Left lung (tissue), 10 donors: ENCODE measurements around the gene CRYL1. TPM values are rescaled to one million over a fixed set of nuclear protein-coding genes. Genes with fewer than 3 reads are reported as not detected.

Experiments used
- ATAC-seq: fragments of 200-7000 bp; cut with Tn5 transposase; one replicate; pipeline ENCODE4 v1.9.1; 2020; ENCODE audit warnings: moderate library complexity
- DNase-seq, 4 donors: peaks; one replicate each; pipeline ENCODE4 v3.0.0-alpha.2; 2013 to 2020
- H3K27ac ChIP-seq, 2 donors: fragments of 200-600 bp; sonication (generic) in 1 of 2; one replicate each; pipeline versions ENCODE4 v1.5.0 to v1.8.0; 2020 to 2021
- H3K27me3 ChIP-seq, 2 donors: fragments of 200-600 bp; sonication (generic) in 1 of 2; one replicate each; pipeline versions ENCODE4 v1.5.0 to v1.8.0; 2020 to 2021
- H3K36me3 ChIP-seq, 2 donors: fragments of 200-600 bp; sonication (generic) in 1 of 2; one replicate each; pipeline versions ENCODE4 v1.5.0 to v1.8.0; 2020 to 2021
- H3K4me1 ChIP-seq, 2 donors: fragments of 200-600 bp; one replicate each; pipeline ENCODE4 v1.8.0; 2021
- H3K4me3 ChIP-seq, 2 donors: fragments of 200-600 bp; sonication (generic) in 1 of 2; one replicate each; pipeline versions ENCODE4 v1.5.0 to v1.8.0; 2020 to 2021; ENCODE audit warnings: mild to moderate bottlenecking in 1 of 2
- H3K9me3 ChIP-seq, 2 donors: fragments of 200-600 bp; sonication (generic) in 1 of 2; one replicate each; pipeline versions ENCODE4 v1.5.0 to v1.8.0; 2020 to 2021
- intact Hi-C, 2 donors: fragments of 100-400 bp; cut with DNase I; formaldehyde crosslinking; loops; one replicate each; pipeline versions ENCODE4 v1.11.2 to v1.14.2; 2022
- polyA plus RNA-seq, 6 donors: library from polyadenylated mRNA; unstranded; fragments of 120-200 nt; gene quantifications; one replicate each; pipeline ENCODE4 v1.2.1, GENCODE V29; 2013; ENCODE audit not compliant: insufficient read length in 6 of 6
- total RNA-seq, 2 donors: library from RNA; stranded (reverse); fragmentation: NEBNext Ultra II Directional; extraction: Animal tissue kit (Norgen Biotek cat#: 25700); gene quantifications; one replicate each; pipeline ENCODE4 v1.2.1, GENCODE V29; 2021
- TF ChIP-seq, protein P1 (sequence below), 2 donors: fragments of 200-600 bp; sonication (generic) in 1 of 2; IDR thresholded peaks; one replicate each; pipeline versions ENCODE4 v1.5.0 to v1.8.0; 2021; ENCODE audit warnings: antibody characterized with exemption in 2 of 2
- donor health status: DM: no; HTN: yes; CAD: no.
- donor health status: DM: no; HTN: no; CAD: no.

The CRYL1 gene
- total and polyA plus RNA-seq, 8 donors: 15.5 to 31.8 (median 24.6) TPM

DNA sequence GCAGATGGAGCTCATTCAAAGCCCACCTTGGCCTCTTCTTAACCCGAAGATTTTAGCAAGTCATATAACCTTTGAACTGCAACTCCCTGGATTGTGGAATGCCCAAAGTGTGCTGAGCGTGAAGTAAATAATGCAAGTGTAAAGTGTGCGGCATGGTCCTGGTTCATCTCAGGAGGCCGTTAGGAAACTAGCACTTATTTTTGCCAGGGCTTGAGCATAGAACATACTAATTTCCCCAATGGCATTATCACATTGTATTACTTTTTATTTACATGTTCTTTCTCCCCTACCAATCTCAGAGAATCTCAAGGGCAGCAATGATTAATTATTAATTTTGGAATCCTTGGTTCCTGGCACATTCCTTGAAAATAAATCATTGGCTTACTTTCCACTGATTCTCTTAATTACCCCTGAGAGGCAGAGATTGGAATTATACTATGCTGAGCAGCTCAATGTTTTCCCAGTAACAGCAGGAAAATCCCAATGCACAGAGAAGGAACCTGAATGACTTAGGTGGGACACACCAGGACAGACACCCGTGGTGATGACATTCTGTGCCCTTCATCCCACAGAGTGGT lies 164.7 kb downstream of the CRYL1 start:
- H3K27me3 ChIP-seq: peaks cover 0 to 13% of the 10 kb centered on the region in 2 donors
- intact Hi-C loops: no loop called here
- ATAC-seq (no peak), DNase-seq (no peak)
- TF ChIP-seq, protein P1, sequence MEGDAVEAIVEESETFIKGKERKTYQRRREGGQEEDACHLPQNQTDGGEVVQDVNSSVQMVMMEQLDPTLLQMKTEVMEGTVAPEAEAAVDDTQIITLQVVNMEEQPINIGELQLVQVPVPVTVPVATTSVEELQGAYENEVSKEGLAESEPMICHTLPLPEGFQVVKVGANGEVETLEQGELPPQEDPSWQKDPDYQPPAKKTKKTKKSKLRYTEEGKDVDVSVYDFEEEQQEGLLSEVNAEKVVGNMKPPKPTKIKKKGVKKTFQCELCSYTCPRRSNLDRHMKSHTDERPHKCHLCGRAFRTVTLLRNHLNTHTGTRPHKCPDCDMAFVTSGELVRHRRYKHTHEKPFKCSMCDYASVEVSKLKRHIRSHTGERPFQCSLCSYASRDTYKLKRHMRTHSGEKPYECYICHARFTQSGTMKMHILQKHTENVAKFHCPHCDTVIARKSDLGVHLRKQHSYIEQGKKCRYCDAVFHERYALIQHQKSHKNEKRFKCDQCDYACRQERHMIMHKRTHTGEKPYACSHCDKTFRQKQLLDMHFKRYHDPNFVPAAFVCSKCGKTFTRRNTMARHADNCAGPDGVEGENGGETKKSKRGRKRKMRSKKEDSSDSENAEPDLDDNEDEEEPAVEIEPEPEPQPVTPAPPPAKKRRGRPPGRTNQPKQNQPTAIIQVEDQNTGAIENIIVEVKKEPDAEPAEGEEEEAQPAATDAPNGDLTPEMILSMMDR (IDR thresholded peaks at IDR 0.05): no peak
- no peak overlapping the region for H3K27ac ChIP-seq
- H3K36me3 ChIP-seq: no peaks in the 10 kb centered on the region
- H3K9me3 ChIP-seq: no peaks in the 10 kb centered on the region
- H3K4me3 ChIP-seq: no peak overlapping the region
- no peaks in the 10 kb centered on the region for H3K4me1 ChIP-seq

DNA sequence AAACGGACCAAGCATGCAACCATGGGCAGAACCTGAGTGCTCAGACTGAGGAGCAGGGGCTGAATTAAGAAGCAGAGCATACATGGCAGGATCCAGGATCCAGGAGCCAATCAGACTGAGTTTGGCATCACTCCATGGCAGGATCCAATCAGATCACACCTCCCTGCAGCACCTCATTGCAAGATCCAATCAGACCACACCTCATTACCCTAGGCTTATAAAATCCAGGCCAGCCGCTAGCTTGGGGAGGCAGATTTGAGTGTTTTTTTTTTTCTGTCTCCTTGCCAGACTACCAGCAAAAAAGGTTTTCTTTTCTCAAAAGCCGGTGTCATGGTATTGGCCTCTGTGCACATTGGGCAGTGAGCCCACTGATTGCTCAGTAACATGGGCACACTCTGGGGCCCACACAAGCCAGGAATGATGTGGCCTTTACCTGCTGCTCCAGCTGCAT lies 165.6 kb downstream of the CRYL1 start:
- no peak overlapping the region for H3K4me3 ChIP-seq
- ATAC-seq (no peak), DNase-seq (no peak)
- TF ChIP-seq, protein P1 (IDR thresholded peaks at IDR 0.05): no peak
- intact Hi-C loops: no loop called here
- H3K4me1 ChIP-seq: no peaks in the 10 kb centered on the region
- H3K9me3 ChIP-seq: no peaks in the 10 kb centered on the region
- H3K27me3 ChIP-seq: peaks cover 0 to 13% of the 10 kb centered on the region in 2 donors
- no peaks in the 10 kb centered on the region for H3K36me3 ChIP-seq
- H3K27ac ChIP-seq: no peak overlapping the region

DNA sequence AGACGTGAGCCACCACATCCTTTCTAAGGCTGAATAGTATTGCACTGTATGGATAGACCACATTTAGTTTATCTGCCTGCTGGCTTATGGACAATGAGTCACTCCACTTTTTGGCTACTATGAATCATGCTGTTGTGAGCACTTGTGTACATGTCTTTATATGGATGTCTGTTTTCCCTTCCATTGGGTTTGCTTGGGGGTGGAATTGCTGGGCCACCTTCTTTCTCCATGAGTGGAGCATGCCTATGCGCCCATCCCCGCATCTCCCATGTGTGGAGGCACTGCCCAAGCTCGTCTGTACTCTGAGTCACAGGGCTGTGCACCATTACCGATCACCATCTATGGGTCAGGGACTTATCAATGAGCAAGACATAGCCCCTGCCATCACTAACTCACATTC lies 166.3 kb downstream of the CRYL1 start:
- TF ChIP-seq, protein P1 (IDR thresholded peaks at IDR 0.05): no peak
- ATAC-seq (peak; percentile 81), DNase-seq (no peak)
- intact Hi-C loops: no loop called here
- H3K4me3 ChIP-seq: no peak overlapping the region
- H3K27me3 ChIP-seq: peaks cover 0 to 13% of the 10 kb centered on the region in 2 donors
- no peaks in the 10 kb centered on the region for H3K36me3 ChIP-seq
- H3K27ac ChIP-seq: no peak overlapping the region
- no peaks in the 10 kb centered on the region for H3K9me3 ChIP-seq
- peaks cover 0 to 2% of the 10 kb centered on the region in 2 donors for H3K4me1 ChIP-seq

DNA sequence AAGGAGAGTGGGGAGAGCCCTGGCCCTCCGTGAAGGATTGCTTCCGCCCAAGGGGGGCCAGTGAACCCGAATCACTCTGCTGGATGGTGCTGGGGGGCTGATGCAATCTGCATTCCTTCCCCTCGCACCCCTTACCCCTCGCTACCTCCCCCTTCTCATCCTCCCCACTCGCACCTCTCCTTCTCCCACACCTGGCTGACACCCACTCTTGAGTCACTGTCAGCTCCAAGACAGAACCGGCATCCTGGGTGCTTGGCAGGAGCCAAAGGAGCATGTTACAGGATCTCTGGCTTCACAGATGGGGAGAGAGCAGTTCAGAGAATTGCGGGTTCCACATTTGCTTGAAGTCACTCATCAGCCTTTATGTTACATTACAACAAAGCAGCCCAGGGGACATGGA lies 167.6 kb downstream of the CRYL1 start:
- Histone ChIP-seq H3K36me3 (no peaks in the 10 kb centered on the region), H3K4me1 (peaks cover 0 to 7% of the 10 kb centered on the region in 2 donors), H3K9me3 (no peaks in the 10 kb centered on the region), H3K4me3 (no peak overlapping the region), H3K27ac (no peak overlapping the region), H3K27me3 (peaks cover 0 to 10% of the 10 kb centered on the region in 2 donors)
- TF ChIP-seq, protein P1 (IDR thresholded peaks at IDR 0.05): no peak
- DNase-seq (no peak), ATAC-seq (no peak)
- intact Hi-C loops: no loop called here

DNA sequence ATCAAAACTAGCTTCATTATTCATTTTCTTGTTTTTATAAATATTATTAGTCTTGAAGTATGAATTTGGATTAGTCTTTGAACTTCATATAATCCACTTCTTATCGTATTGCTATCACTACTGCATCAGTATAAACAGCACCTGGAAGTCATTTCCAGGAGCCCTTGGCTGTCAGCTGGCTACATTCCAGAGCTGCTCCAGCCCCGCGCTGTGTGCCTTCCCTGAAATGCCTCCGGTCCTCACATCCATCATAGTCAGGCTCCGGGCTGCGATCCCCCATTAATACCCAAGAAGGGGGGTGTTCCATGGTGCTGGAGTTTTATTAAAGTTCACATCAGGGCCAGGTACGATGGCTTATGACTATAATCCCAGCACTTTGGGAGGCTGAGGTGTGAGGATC lies 169.2 kb downstream of the CRYL1 start:
- TF ChIP-seq, protein P1 (IDR thresholded peaks at IDR 0.05): no peak
- H3K27ac ChIP-seq: no peak overlapping the region
- H3K36me3 ChIP-seq: no peaks in the 10 kb centered on the region
- H3K4me3 ChIP-seq: no peak overlapping the region
- intact Hi-C loops: no loop called here
- DNase-seq (no peak), ATAC-seq (no peak)
- peaks cover 6 to 16% of the 10 kb centered on the region in 2 donors for H3K4me1 ChIP-seq
- no peaks in the 10 kb centered on the region for H3K27me3 ChIP-seq
- H3K9me3 ChIP-seq: no peaks in the 10 kb centered on the region
